GM18870 (cell line): ENCODE measurements around the gene FBXW5.

ENCODE experiments used
- ATAC-seq: cut with Tn5 transposase; IDR thresholded peaks from one replicate; pipeline ENCODE4 v1.9.1; 2021; ENCODE audit warnings: moderate library complexity; ENCODE audit not compliant: unreplicated experiment

FBXW5 gene

GRCh38 chr9:136978073-136978864 lies 33.7 kb upstream of the FBXW5 start:
- ATAC-seq = no peak

DNA sequence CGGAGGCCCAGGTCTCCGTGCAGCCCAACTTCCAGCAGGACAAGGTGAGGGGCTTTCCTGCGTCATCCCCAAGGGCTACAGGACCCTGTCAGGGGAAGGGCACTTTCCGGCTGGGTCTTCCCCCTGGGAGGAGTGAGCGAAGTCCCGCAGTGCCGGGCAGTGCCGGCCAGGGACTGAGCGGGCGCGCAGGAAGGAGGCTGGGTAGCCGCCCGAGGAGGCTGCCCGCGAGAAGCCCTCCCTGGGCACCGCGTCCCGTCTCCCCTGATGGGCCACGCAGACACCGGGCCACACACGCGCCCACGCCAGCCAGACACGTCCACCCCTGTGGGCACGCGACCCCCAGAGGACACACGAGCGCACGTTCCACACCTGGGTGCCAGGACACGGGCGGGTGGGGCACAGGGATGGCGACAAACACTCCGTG lies 33.1 kb upstream of the FBXW5 start:
- ATAC-seq = no peak

DNA sequence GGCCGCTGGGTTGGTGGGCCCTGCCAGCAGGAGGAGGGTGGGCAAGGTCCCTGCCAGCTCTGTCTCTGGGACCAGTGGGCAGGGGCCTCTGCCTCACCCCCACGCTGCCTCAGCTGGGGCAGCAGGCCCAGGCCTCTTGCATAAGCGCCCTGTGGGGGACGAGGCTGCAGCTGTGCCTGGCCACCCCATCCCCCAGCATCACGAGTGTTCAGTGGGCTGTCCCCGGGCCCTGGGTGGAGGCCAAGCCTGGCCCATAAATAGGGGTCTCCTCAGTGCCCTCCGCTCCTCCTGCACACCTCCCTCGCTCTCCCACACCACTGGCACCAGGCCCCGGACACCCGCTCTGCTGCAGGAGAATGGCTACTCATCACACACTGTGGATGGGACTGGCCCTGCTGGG lies 32.7 kb upstream of the FBXW5 start, which contains the start of gene PTGDS:
Gene PTGDS (plus strand): TSS at position 282 of the 400 bp plus-strand sequence. CDS start 75 bp downstream, at position 357.
- ATAC-seq = no peak

DNA sequence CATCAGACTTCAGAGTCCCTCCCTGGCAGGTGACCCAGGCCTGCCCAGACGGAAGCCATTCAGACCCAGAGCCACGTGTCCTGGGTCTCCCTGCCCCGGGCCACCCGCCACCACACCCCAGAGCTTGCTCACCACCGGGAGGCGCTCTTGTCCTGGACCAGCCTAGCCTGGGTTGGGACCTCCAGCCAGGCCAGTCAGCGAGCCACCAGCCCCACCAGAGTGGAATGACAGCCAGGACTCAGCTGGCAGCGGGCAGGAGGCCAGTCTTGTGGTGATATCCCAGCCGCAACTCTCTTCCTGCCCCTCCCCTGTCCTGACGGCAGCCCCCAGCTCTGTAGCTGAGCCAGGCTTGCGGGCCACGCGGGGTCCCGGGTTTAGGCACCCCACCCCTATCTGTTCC lies 31.1 kb upstream of the FBXW5 start:
- ATAC-seq = no peak

GRCh38 chr9:136974817-136975535 lies 30.4 kb upstream of the FBXW5 start:
- ATAC-seq = no peak

DNA sequence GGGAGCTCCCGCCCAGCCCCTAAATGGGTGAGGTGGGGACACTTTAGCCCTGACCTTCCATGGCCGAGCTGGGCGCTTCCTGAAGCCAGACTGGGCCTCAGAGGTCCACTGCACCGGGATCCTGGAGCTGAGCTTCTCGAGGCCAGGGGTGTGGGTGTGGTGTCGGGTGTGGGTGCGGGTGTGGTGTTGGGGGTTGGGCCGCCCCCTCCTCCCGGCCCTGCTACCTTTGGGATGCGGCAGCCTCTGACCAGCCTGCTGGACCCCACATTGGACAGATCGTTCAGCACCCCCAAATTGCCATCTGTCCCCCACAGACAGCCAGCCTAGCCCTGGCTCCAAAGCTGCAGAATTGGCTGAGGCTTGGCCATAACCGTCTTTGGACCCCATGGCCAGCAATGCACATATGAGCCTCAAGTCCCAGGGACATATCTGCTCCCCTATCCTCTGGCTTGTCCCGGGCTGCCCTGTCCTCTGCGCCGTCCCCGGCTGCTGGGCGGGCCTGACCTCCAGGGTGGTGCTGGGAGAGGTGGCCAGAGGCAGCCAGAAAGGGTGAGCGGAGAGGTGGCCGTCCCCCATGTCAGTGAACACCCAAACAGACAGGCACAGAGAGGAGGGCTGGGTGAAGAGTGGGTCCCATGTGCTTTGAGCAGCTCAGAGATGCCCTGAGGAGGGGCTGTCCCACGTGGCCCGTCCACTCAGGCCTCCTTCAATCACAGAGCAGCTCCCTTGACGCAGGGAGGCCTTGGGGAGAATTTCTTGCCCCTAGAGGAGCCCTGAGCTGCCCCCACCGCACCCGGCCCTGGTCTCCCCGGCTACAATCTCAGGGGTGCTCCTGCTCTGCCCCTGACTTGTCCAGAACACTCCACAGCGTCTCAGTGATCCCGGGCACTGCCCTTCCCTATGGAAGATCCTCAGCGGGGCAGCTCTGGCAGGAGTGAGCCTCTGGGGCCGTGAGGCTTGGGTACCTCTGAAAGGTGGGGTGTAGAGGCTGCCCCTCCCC lies 29.4 kb upstream of the FBXW5 start:
- no peak for ATAC-seq

- ATAC-seq = no peak
Observed at GRCh38 chr9:136972743-136973142, 28.2 kb upstream of the FBXW5 start.

DNA sequence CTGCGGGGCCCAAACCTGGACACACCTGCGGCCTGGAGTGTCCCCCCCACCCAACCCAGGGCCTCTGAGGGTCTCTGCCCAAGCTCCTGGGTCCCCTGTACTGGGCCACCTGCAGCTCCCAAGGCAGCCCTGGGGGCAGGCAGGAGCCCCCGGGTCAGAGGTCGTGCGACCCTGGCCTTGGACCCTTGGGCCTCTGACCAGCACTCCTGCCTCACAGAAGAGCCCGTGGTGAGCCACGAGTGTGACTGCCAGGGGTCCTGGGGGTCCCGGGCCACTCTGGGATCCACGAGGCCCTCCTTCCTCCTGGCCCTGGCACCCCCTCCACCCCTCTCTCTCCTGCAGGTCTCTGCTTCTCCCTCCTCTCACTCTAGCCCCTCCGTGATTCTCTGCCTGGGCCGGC lies 27.8 kb upstream of the FBXW5 start:
- ATAC-seq = no peak

GRCh38 chr9:136971746-136972145 lies 27.2 kb upstream of the FBXW5 start:
- ATAC-seq = no peak

- ATAC-seq = no peak
Observed at GRCh38 chr9:136970361-136970760, 25.8 kb upstream of the FBXW5 start.

- no peak for ATAC-seq
Observed at GRCh38 chr9:136969774-136970173, 25.2 kb upstream of the FBXW5 start.

DNA sequence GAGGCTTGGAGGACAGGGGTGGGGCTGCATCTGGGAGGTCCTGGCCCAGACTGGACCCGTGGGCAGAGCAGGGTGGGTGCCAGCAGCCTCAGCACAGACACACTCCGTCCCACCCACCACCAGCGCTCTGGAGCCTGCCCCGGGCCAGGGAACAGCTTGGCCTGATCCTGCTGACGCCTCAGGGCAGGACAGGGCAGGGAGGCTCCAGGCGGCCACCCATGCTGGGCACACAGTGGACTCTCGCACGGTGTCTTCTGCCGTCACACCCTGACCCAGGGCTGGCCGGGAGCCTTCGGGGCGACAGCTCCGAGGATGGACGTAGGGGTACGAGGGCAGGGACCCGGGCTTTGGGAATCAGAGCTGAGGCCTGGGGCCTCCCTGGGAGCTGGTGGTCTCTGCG lies 24.6 kb upstream of the FBXW5 start:
- ATAC-seq = no peak

GRCh38 chr9:136968333-136969127 lies 24.0 kb upstream of the FBXW5 start:
- no peak for ATAC-seq

DNA sequence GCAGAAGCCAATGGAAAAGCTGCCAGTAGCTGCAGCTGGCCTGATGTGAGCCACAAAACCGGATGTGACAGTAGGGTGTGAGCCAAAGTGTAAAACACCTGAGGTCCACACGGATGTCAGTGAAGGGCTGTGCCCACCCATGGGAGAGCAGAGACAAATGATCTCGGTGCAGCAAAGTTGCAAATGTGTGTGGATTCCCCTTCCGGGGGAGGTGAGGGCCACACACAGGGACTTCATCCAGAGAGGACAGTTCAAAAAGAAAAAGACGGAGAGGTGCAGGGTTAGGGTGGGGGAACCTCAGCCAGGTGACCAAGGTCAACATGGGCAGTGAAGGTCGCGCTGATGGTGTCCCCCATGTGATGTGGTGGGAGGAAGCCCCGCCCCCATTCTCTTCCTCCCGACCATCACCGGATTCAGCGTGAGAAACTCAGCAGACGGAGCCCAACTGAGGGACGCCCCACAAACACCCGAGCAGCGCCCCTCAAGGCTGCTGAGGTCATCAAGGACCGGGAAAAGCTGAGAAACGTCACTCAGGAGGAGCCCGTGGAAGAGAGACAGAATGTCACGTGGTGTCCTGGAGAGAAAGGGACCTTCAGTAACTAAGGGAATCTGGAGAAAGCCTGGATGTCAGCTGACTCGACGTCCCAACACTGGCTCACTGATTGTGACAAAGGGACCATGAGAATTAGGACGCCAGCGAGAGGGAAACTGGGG lies 21.4 kb upstream of the FBXW5 start:
- ATAC-seq = no peak

- no peak for ATAC-seq
Observed at GRCh38 chr9:136964833-136965422, 20.4 kb upstream of the FBXW5 start.

DNA sequence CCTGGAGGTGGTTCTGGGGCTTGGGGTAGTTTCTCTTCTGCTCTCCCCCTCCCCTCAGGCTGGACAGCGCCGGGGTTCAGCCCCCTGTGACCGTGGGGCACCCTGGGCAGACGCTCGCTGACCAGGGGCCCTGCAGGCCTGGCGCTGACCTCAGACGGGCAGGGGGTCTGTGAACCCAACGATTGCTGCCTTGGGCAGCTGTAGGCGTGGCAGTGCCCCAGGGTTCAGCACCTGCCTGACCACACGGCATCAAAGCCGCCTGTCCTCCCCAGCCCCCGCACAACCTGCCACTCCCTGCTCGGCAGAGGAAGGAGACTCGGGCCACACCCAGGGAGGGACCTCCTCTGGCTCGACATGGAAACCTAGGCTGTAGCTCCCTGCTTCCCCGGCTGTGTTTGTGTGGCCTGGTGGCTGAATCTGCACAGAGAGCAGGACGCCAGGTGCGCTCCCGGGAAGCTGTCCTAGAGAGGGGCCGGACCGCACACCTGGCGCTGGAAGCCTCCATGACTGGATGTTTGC lies 19.7 kb upstream of the FBXW5 start:
- ATAC-seq = no peak

GRCh38 chr9:136963751-136964150 lies 19.2 kb upstream of the FBXW5 start:
- no peak for ATAC-seq

- ATAC-seq = no peak
Observed at GRCh38 chr9:136963341-136963740, 18.8 kb upstream of the FBXW5 start.

DNA sequence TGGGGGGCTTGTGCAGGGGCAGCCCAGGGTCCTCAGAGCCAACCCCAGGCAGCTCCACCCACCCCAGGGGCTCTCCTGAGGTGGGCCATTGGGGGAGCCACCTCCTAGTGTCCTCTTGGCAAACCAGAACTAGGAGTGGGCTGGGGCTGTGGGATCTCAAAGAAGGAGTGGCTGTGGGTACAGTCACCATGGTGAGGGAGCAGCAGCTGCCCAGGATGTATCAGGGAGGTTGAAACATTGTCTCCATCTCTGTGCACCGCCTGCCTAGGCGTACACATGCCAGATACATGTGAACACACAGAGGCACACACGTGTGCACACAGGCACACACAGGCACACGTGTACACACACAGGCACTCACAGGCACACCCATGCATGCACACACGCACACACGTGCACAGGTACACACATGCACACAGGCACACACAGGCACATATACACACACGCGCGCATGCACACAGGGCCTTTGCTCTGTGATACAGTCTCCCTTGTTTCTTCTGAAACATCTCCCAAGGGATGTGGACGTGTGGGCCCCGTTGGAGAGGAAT lies 18.2 kb upstream of the FBXW5 start:
- ATAC-seq = no peak
